Activated CD4-positive, alpha-beta T cell treated with anti-CD3 and anti-CD28 coated beads, Interleukin-10, Interleukin-2, amounts not matched to agents 100 ng/mL and 50 ng/mL, durations not matched to agents 16 hours and 8 hours (primary cell): Measurements from ENCODE around the gene PDZD7.

Experiments
- DNase-seq: peaks from one replicate; pipeline ENCODE4 v3.0.0-alpha.2; 2020

The PDZD7 gene

DNA sequence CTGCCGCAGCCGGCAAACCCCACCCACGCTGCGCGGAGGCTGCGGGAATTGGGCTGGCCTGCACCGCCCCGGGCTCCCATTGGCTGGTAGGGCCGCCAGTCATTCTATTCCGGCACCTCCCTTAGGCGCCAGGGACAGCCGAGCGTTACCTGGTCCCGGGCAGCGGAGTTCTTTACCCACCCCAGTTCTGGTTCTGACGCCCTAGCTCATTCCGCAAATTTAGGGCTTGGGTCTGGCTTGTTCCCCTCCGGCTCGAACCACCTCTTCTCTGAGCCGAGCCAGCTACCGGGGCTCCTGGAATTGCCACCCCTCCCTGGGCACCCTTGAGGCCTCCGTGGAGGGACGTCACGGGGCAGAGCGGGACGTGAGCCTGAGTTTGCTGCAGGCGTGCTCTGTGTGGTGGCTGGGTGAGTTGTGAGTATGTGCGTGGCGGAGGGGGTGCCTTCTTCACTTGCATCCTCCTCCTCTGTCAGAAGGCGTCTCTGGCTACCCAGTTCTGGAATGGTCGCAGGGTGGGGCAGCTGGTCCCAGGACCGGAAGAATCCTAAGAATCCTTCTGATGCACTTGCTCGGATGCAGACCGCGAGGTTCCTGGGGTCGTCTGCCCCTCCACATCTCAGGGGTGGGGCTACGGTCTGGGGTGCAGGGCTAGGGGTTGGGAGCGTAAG is at the start of gene PDZD7, which contains the start of gene SFXN3:
Gene PDZD7 (minus strand): TSS at position 2 of the 668 bp plus-strand sequence. CDS start 910 bp downstream, outside the sequence.
Gene SFXN3 (plus strand): TSS at position 107 of the 668 bp plus-strand sequence. CDS start 3,461 bp downstream, outside the sequence.
- peak; percentile 97 for DNase-seq

DNA sequence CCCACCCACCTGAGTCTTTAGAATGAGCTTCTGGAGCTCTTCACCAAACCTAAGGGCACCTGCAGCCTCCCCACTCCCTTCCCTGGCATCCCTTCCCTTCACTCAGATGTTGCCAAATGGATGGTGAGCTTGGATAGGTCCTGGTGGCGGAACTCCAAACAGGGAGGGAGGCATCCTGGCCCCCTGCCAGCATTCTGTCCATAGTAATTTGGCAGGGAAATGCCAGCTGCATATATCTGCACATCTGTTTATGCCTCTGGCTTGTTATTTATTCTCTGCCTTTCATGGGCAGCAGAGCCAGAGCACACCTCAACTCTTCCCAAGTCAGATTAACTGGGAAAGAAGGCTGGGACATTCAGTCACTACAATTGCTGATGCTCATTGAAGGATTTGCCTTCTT is 48.9 kb upstream of the PDZD7 start:
- DNase-seq: no peak

DNA sequence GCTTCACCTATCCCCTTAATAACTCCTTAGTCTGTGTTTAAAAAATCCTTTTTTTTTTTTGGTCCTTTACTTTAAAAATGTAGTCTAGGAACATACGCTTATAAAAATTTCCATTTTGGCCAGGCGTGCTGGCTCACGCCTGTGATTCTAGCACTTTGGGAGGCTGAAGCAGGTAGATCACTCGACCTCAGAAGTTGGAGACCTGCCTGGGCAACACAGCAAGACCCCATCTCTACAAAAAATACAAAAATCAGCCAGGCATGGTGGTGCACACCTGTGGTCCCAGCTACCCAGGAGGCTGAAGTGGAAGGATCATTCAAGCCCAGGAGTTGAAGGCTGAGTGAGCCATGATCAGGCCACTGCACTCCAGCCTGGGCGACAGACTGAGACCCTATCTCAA is 45.7 kb upstream of the PDZD7 start:
- DNase-seq: no peak

DNA sequence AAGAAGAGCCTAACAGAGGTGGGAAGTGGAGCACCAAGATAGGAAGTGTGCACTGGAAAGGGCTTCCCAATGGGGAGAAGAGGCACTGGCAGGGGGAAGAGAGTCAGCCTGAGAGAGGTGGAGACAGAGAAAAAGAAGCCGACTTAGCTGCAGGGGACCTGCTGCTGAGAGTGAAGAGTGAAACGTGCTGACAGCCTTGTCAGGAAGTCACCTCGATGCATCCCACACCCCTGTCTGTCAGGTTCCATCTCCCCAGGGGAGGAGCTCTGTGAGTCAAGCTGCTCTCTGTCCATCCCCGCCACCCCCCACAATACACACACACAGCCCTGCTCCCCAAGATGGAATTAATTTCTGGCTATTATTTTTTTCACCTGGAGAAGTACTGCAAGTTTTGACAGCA is 44.8 kb upstream of the PDZD7 start:
- DNase-seq: no peak

DNA sequence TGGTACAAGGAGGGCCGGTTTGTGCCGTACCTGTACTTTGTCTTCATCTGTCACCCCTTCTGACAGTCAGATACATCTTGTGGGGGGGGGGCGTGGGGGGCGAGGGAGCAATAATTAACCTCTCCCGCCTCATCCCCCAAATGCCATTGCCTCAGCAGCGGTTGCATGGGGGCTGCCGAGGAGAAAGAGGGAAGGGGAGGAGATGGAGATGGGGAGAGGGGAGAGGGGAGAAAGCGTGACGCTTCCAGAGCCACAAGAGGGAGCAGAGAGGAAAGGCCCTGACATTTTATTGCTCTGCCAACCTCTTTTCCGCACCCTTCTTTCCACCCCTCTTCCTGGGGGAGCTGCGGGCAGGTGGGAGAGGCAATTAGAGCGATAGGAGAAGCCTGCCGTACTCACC is 42.7 kb upstream of the PDZD7 start:
- DNase-seq: no peak

DNA sequence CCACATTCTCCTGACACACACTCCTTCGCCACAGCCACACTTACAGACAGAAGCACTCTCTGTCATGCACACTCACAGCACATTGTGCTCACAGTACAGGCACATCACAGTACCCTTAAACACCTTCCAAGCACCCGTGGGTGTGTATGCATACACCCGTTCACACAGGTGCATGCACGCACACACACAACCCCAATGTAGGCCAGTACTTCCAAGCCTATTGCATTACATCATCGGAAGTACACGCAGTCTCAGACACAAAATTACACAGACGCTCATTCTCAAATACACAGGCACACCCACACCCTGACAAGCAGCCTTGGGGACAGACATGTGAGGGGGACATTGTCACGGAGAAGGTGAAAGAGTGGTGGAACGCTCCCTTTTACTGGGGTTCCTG is 42.0 kb upstream of the PDZD7 start:
- DNase-seq: no peak

DNA sequence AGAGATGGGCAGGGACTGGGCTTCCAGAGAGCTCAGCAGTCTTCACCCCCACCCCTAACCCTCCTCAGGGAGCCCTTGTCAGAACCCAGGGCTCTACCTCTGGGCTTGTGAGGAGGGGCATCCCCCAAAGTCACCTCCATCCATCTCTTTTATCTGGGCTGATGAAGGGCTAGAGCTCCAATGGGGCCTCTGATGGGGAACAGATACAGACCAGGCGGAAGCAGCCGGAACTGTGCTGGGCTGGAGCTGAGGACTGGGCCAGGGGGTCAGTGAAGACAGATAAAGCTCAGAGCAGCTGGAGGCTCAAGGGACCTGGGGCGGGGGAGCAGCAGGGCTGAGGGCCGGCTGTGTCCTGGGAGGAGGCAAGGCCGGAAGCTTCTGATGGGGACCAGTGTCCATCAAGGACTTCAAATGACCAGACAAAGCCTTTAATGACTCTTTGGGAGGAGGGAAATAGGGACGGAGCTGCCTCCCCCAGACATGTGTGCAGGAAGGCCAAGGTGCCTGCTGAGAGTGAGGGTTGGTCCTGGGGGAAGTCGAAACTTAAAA is 41.0 kb upstream of the PDZD7 start:
- DNase-seq: no peak

DNA sequence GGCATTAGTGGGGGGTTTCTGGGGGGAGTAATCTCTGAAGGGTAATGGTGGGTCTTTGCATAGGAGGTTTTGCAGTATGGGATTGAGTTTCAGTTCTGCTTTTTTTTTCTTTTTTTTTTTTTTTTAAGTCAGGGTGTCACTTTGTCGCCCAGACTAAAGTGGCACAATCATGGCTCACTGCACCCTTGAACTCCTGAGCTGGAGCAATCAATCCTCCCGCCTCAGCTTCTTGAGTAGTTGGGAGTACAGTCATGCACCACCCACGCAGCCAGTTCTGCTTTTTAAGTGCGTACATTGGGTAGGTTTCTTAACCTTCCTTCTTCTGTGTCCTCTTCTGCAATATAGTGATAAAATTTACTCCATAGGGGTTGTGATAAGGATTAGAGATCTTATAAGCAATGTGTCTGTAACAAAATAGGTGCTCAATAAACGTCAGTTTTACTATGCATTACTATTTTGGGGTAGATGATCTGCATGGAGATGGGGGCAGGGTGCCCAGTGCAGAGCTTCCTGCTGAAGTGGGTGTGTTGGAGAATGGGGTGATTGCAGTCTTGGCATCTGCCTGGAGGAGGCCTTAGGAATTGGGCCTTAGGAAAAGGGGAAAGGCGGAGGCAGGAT is 40.4 kb upstream of the PDZD7 start:
- DNase-seq: no peak

DNA sequence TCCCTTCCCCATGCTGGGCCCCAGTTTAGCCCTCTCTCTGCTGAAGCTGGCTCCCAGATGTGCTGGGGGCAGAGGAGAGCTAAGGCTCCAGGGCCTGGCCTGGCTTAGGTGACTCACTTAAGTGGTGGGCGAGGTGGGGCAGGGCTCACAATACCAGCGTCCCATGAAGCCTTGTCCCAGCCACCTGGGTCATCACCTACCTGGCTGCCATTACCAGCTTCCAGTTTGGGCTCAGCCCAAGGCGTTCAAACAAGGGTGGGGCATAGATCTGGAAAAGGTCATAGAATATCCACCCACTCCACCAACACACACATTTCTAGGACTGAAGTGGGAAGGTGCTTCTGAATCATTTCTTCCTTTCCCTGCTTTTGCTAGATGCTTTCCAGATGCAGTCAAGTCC is 39.2 kb upstream of the PDZD7 start:
- DNase-seq: no peak

DNA sequence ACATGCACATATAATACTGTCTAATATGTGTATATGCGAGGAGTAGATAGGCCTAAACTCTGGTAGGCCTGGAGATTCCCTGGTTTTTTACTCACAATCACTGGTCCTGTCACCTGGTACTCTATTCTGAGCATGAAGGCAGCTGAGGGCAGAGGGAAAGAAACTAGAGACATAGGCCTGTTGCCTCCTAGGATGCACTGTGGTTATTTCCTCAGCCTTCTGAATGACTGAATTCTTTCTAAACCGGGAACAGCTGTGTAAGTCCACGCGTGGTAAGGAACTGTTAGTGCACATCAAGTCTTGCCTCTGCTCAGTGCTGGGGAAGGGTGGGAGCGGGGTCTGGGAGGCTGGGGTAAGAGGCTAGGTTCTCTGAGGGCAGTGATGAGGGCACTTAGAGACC is 38.5 kb upstream of the PDZD7 start:
- DNase-seq: no peak

DNA sequence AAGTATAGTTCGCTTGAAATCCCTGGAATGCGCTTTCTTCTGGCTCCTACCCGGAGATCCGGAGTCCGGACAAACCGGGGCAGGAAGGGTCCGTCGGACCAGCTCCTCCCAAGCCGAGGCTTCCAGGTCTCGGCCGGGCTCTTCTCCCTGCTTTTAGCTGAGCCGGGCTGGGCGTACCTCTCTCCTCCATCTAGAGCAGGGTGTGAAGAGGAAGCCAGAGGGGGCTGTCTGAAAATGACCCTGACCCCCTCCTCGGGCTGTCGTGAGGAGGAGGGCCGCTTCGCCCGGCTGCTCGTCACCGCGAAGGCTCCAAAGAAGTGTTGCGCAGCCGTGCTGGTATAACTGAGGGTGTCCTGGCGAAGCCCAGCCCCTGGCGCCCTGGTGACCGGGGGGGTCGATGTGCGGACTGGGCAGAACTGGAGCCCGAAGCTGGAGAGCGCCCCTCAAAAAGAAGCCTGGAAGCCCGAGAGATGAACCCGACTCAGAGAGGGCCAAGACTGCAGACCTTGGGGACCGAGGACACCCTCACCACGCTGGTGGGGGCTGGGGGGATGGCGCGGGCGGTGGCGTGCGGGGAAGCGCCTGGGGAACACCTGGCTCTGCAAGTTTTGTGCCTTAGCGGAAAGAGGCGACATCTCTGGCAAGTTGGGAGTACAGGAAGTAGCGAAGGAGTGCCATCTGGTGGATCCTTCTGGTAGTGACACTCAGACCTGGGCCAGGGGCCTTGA is 36.6 kb upstream of the PDZD7 start:
- peak; percentile 86 for DNase-seq

DNA sequence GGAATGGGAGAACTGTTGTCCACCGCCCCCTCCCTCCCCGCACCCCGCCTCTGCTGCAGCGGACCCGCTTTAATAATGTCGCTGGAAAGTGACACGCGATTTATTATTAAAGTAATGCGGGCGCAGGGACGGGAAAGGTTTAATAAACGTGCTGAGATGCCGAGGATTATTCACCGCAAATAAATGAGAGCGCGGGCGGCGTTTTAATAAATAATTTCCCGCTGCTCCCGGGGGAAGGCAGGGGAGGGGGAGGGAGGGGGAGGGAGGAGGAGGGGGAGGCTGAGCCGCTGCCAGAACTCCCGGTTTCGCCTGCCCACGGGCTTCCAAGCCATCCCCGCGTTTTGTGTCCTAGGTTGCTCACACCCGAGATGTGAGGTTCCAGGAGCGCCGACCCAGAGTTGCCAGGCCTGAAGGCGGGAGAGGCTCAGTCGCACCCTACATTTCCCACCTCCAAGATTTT is 36.0 kb upstream of the PDZD7 start:
- no peak for DNase-seq

DNA sequence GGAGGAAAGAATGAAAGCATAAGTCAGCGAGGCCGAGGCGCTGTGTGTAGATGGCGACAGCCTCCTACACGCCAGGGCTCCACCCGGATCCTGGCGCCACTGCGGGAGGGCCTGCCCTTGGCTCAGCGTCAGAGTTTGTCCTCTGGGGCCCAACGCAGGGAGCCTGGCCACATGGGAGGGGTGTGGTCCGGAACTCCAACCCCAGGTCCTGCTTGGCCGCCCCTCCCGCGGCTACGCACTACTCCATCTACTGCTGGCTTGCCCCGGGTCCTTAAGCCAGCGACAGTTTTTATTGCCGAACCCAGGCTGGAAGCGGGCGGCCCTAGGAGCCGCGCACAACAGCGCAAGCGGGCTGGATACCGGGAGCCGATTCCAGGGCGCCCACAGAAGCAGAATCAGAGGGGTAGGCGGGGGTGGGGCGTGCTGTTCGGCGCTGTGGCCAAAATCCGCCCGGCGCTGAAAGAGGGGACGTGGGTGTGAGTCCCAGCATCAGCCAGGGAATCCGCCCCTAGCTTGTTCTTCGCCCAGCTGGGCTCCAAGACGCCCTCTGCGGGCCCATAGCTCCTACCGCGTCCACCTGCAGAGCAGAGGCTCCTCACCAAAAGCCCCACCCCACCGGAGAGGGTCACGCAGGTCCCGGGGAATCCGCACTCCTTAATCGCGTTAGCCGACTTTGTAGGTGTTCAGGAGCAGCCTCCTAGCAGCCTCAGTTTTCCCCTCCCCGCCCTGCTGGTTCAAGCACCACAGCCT is 35.4 kb upstream of the PDZD7 start:
- peak; percentile 60 for DNase-seq

DNA sequence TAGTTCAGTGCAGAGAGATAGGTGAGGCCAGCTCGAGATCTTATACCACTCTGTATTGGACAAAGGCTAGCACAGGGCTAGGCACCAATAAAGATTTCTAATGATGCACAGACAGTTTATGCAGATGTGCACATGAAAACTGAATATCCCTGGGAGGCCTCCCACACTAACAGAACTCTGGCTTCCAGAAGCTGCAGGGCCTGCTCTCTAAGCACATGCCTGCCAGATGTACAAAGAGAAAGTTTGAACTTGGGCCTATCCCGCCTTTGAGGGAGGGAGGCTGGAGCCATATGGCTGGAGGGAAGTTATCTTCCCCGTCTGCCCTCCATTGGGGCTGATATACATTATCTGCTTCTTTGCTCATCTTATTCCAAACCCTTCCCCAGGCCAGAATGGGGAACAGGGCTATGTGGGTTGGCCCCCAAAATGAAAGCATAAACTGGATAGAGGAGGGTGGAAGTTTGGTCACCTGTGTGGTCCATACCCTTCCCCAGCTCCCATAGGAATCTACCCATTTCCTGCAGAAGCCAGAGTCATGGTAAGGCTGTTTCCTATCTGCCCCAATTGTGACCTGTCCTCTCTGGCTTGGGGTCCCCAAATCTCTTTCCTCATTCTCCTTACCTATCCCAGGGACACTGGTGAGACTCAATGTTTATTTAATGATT is 34.7 kb upstream of the PDZD7 start:
- no peak for DNase-seq

DNA sequence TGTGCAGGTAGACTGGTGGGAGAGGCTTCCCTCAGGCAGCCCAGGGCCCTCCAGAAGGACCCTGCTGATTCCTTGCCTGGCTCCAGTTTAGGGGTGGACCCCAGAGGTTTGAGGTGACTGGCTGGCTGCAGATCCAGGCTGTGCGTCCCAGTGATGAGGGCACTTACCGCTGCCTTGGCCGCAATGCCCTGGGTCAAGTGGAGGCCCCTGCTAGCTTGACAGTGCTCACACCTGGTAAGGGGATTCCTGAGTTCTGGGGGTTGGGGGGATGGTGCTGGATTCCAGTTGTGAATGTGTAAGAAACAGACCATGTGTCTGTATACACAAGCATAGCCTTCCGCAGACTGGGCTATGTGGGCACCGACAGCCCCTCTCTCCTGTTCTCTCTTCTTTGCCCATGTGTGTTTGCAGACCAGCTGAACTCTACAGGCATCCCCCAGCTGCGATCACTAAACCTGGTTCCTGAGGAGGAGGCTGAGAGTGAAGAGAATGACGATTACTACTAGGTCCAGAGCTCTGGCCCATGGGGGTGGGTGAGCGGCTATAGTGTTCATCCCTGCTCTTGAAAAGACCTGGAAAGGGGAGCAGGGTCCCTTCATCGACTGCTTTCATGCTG is 33.6 kb upstream of the PDZD7 start:
- no peak for DNase-seq

DNA sequence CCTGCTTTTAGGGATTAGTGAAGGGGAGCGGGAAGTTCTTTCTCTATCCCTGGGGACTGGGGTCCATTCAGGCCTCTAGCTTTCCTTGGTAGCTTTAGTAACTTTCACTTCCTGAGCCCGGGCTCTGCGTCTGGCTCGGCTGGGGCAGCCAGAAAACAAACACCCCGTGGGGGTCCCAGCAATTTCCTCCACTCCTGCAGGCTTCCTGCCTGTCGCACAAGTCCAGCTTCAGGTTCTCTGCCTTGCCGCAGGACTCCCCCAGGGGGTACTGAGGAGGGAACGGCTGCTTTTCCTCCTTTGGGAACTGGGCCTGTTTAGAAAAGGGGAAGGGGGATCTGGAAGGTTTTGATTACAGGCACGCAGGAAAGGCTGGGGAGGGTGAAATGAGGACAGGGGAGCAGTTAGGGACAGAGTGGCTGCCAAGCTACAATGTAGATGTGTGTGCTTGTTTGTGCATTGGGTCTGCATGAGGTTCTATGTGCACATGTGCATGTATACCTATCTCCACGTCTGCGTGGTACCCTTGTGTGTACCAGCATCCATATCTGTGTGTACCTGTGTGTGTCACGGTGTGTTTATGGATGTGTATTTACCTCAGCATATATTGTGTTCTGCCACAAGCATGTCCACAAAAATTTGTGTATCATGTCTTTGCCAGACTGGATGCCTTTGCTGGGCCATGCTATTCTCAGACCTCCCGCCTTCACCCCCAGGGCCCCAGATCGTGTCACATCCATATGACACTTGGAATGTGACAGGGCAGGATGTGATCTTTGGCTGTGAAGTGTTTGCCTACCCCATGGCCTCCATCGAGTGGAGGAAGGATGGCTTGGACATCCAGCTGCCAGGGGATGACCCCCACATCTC is 32.9 kb upstream of the PDZD7 start:
- no peak for DNase-seq

DNA sequence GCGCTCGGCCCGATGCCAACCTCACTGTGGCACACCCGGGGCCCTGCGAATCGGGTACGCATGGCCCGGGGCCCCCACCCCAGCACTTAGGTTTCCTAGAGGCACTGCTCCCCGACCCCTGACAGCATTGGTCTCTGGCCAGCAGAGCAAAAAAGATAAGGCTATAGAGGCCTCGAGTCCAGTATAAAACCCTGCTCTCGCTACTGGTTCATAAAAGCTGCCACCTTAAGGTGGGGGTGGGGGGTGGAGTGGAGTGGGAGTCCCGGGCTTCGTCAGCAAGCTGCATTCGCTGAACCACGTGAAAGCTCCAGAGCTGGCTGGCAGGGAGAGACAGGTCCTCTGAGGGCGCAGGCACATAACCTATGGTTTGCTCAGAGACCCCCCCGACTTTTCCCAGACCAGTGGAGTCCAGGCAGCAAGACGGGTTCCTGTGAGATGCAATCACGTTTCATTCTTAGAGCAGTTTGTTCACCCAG is 32.2 kb upstream of the PDZD7 start:
- no peak for DNase-seq

DNA sequence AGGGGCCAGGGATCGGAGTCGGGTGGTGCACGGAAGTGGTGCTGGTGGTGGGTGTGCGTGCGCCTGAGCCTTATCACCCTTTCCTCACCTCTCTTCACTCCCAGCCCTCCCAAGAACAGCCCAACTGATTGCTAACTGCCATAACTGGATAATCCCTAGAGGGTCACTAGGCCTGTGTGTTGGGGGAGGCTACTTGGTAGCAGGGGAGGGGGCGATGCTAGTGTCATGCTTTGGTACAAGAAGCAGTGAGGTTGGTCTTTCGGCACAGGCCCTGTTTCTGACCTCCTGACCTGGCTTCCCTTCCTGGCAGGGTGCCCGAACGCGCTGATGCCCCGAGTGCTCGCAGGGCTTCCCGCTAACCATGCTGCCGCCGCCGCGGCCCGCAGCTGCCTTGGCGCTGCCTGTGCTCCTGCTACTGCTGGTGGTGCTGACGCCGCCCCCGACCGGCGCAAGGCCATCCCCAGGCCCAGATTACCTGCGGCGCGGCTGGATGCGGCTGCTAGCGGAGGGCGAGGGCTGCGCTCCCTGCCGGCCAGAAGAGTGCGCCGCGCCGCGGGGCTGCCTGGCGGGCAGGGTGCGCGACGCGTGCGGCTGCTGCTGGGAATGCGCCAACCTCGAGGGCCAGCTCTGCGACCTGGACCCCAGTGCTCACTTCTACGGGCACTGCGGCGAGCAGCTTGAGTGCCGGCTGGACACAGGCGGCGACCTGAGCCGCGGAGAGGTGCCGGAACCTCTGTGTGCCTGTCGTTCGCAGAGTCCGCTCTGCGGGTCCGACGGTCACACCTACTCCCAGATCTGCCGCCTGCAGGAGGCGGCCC is 31.5 kb upstream of the PDZD7 start:
- peak; percentile 75 for DNase-seq

DNA sequence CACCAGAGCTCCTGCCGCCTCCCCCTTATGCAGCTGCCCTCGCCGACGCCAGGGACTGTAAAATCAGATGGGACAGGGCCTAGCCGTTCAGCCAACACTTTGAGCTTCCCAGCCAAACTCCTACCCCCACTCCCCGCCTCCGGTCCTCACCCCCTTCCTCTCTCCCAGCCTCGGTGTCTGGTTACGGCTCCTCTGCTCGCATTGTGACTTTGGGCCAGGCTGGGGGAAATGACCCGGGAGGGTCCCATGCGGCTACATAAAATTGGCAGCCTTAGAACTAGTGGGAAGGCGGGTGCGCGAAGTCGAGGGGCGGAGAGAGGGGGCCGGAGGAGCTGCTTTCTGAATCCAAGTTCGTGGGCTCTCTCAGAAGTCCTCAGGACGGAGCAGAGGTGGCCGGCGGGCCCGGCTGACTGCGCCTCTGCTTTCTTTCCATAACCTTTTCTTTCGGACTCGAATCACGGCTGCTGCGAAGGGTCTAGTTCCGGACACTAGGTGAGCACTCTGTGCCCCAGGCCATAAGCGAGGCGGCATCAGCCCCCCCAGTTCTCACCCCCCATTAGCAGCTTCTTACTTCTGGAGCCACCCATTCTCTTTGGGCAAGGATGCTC is 30.8 kb upstream of the PDZD7 start, which contains the start of gene KAZALD1:
Gene KAZALD1 (plus strand): TSS at position 366 of the 608 bp plus-strand sequence. CDS start 604 bp downstream, outside the sequence.
- DNase-seq: no peak
